ENCODE data around the gene ZNF532.

- TF ChIP-seq CTCF (conservative IDR thresholded peaks at IDR 0.05) (no peak), EZH2 (IDR thresholded peaks at IDR 0.05; ENCODE audit: low read depth) (no peak)
These were observed 22.9 kb downstream of the ZNF532 start for GRCh38 chr18:58887613-58887963.
